ENCODE data around the gene PTPRM. TPM values are rescaled to one million over a fixed set of nuclear protein-coding genes. Genes with fewer than 3 reads are reported as not detected.
"Not testable (repeated sequence)": the region's sequence is repeated elsewhere in the genome, so short reads cannot be mapped to it uniquely, and the experiment has no call there.

Gene PTPRM
- total RNA-seq, 1 donor from 2014 or later, result 63.2 TPM

DNA sequence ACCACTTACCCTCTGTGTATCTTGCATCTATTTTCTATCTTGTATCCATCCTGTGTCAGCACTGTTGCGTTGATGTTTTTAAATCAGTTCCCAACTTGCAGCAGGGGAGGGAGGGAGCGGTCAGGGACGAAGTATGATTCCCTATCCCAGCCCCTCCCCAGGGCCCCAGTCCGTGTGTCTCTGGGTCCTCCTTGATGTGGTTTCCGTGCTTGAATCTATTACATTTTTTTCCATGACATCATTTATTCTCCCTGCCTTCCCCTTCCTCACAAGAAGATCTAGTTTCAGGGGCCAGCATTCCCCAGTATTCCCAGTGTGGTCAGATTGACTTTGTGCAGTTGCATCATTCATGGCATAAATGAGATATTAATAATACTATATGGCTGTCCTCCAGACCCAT lies 479.3 kb downstream of the PTPRM start:
- TF ChIP-seq, protein P1, sequence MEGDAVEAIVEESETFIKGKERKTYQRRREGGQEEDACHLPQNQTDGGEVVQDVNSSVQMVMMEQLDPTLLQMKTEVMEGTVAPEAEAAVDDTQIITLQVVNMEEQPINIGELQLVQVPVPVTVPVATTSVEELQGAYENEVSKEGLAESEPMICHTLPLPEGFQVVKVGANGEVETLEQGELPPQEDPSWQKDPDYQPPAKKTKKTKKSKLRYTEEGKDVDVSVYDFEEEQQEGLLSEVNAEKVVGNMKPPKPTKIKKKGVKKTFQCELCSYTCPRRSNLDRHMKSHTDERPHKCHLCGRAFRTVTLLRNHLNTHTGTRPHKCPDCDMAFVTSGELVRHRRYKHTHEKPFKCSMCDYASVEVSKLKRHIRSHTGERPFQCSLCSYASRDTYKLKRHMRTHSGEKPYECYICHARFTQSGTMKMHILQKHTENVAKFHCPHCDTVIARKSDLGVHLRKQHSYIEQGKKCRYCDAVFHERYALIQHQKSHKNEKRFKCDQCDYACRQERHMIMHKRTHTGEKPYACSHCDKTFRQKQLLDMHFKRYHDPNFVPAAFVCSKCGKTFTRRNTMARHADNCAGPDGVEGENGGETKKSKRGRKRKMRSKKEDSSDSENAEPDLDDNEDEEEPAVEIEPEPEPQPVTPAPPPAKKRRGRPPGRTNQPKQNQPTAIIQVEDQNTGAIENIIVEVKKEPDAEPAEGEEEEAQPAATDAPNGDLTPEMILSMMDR (conservative IDR thresholded peaks at IDR 0.05; ENCODE audit: low read depth, low read length), result no peak
- H3K4me3 ChIP-seq (ENCODE audit: low read depth, low read length), result no peak overlapping the region
- no peak for DNase-seq (ENCODE audit: low read depth)

DNA sequence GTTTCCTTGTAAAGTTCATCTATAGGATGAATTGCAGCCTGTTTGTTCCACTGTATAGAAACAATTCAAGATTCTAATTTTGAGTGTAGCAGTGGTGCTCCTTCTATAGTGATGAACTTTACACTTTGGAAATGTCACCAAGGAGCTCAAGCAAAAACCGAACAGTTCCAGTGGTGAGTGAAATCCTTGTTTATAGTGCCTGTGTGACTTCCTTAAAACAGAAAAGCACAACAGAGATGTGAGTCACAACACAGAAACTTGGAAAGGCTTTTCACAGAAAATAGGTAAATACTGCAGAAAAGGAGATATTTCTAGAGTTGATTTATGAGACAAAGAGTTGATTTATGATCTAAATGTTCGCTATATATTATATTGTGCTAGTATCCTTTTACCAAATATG lies 482.0 kb downstream of the PTPRM start:
- TF ChIP-seq, protein P1 (conservative IDR thresholded peaks at IDR 0.05; ENCODE audit: low read depth, low read length), result no peak
- no peak for DNase-seq (ENCODE audit: low read depth)
- no peak overlapping the region for H3K4me3 ChIP-seq (ENCODE audit: low read depth, low read length)

DNA sequence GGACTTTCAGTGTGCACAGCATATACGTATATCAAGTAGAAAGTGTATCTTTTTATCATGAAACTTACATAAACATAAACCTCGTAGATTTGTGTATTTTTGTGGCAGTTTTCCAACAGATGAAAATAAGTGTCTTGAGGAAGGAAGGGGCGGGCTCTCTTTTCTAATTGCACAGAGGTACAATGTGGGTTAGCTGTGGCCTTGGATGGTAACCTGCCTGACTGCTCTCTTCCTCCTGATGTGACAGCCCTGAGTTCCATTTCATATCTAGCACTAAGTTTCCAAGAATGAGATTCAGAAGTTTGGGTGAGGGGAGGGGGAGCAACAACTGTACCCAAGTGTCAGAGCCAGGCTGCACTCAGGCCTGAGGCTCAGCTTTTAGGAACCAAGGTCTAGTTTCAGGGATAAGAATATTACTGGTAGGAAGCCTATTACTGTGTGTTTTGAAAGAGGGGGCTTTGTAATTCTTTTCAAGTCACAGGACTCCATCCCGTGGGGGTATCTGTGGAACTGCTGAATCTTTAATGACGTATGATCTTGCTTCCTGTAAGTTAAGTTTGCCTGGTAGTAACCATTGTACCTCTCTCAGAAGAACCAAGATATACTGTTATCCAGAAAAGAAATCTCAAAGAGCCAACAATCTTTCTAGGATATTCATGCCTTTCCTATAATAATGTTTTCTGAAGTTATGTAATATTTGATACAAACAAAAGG lies 483.7 kb downstream of the PTPRM start:
- DNase-seq (ENCODE audit: low read depth), result no peak
- TF ChIP-seq, protein P1 (conservative IDR thresholded peaks at IDR 0.05; ENCODE audit: low read depth, low read length), result no peak
- no peak overlapping the region for H3K4me3 ChIP-seq (ENCODE audit: low read depth, low read length)

DNA sequence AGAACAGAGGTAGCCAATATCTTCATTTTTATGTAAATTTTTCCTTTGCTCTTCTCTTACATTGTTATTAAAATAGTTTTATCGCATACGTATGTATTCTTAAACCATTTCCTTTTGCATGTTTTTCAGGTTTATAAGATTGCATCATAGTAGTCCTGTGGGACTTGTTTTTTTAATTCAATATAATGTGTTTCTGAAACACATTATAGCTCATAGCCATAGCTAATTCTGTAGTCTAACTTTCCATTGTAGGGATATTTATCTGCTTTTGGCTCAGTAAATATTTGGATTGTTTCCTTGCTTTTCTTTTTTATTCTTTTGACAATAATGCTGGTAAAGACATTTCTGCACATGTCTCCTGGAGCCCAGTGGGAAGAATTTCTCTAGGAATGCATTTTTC lies 484.3 kb downstream of the PTPRM start:
- no peak overlapping the region for H3K4me3 ChIP-seq (ENCODE audit: low read depth, low read length)
- TF ChIP-seq, protein P1 (conservative IDR thresholded peaks at IDR 0.05; ENCODE audit: low read depth, low read length), result no peak
- no peak for DNase-seq (ENCODE audit: low read depth)

DNA sequence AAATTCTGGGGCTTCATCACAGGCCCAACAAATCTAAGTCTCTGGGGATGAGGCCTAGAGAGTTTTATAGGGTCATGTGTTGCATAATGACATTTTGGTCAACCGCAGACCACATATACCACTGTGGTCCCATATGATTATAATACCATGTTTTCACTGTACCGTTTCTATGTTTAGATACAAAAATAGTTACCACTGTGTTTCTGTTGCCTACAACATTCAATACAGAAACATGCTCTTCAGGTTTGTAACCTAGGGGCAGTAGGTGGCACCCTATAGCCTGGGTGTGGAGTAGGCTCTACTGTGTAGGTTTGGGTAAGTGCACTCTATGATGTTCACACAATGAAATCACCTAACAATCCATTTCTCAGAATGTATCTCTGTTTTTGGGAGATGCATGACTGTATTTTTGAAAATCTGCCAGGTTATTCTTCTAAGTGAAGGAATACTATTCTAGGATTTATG lies 485.2 kb downstream of the PTPRM start:
- DNase-seq (ENCODE audit: low read depth), result no peak
- TF ChIP-seq, protein P1 (conservative IDR thresholded peaks at IDR 0.05; ENCODE audit: low read depth, low read length), result peak; percentile 21
- no peak overlapping the region for H3K4me3 ChIP-seq (ENCODE audit: low read depth, low read length)

DNA sequence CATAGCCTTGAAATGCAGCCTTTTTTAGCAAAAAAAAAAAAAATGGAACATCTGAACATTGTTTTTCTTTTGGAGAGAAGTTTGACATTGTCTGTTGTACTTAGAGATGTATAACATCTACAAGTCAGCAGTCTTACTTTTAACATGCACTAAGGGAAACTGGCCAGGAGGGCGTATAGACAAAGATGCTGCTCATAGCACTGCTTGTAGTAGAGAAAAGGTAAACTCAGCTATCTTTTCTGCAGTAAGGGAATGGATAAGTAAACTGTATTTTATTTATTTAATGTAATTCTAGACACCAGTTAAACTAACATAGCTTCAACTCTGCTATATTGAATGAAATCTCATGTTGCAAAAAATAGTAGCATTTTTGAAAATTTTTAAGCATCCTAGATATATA lies 489.6 kb downstream of the PTPRM start:
- TF ChIP-seq, protein P1 (conservative IDR thresholded peaks at IDR 0.05; ENCODE audit: low read depth, low read length), result no peak
- H3K4me3 ChIP-seq (ENCODE audit: low read depth, low read length), result no peak overlapping the region
- DNase-seq (ENCODE audit: low read depth), result no peak

DNA sequence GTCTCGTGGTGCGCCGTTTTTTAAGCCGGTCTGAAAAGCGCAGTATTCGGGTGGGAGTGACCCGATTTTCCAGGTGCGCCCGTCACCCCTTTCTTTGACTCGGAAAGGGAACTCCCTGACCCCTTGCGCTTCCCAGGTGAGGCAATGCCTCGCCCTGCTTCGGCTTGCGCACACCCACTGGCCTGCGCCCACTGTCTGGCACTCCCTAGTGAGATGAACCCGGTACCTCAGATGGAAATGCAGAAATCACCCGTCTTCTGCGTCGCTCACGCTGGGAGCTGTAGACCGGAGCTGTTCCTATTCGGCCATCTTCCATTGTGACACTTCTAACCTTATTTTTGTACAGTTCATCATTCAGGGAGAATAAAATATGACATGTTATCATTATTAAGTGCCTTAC lies 496.0 kb downstream of the PTPRM start:
- H3K4me3 ChIP-seq (ENCODE audit: low read depth, low read length); DNase-seq (ENCODE audit: low read depth): not testable (repeated sequence)
